Right cardiac atrium (tissue), 5 donors: ENCODE data around the gene UBE2F. TPM values are rescaled to one million over a fixed set of nuclear protein-coding genes. Genes with fewer than 3 reads are reported as not detected.
"Not testable (repeated sequence)": the region's sequence is repeated elsewhere in the genome, so short reads cannot be mapped to it uniquely, and the experiment has no call there.

Experiments used
- ATAC-seq, 2 donors: fragments of 200-7000 bp; cut with Tn5 transposase; one replicate each; pipeline versions ENCODE4 v1.8.0 to v1.9.1; 2020; ENCODE audit warnings: moderate library complexity in 2 of 2, mild to moderate bottlenecking in 1 of 2
- DNase-seq, 3 donors: peaks; one replicate each; pipeline ENCODE4 v3.0.0-alpha.2; 2020
- H3K27ac ChIP-seq: one replicate; pipeline ENCODE4 v1.5.1; 2013; ENCODE audit warnings: mild to moderate bottlenecking, low read length, control low read depth, moderate library complexity
- H3K27me3 ChIP-seq: one replicate; pipeline ENCODE4 v1.6.1; 2013; ENCODE audit not compliant: control insufficient read depth, insufficient read depth
- H3K4me1 ChIP-seq: one replicate; pipeline ENCODE4 v1.6.1; 2013; ENCODE audit warnings: low read length; ENCODE audit not compliant: control insufficient read depth, insufficient read depth
- H3K4me3 ChIP-seq: one replicate; pipeline ENCODE4 v1.5.1; 2013; ENCODE audit warnings: low read length, control low read depth
- H3K9me3 ChIP-seq: one replicate; pipeline ENCODE4 v1.6.1; 2013; ENCODE audit warnings: low read length; ENCODE audit not compliant: control insufficient read depth
- WGBS: extraction: QIAGEN DNeasy Blood & Tissue Kit; methylation state at CpG from one replicate; pipeline ENCODE4 v1.1.7; 2013; 5-methylcytosine and 5-hydroxymethylcytosine counted together
- intact Hi-C, 4 donors: fragments of 100-400 bp; cut with DNase I; formaldehyde crosslinking; loops; one replicate each; pipeline versions ENCODE4 v1.11.0 to v1.14.0; 2022 to 2023
- polyA plus RNA-seq: library from polyadenylated mRNA; stranded (reverse); fragments of 200-250 nt; gene quantifications from one replicate; pipeline ENCODE4 v1.2.3, GENCODE V29; 2013
- total RNA-seq, 4 donors: library from RNA; stranded (reverse); fragmentation: NEBNext Ultra II Directional; extraction: Animal tissue kit (Norgen Biotek cat#: 25700); gene quantifications; one replicate each; pipeline ENCODE4 v1.2.1, GENCODE V29; 2021
- donor health status: healthy with polysubstance abuse.
- donor health status: DM: no; HTN: yes; CAD: no.
- donor health status: DM: no; HTN: no; CAD: no.
- donor health status: DM: no; HTN: yes; CAD: no; lungs with severe emphysema.
- donor health status: DM: yes; HTN: yes; CAD: no.

Gene UBE2F
- total and polyA plus RNA-seq, 5 donors: 95.9 to 118 (median 106) TPM

- Histone ChIP-seq H3K27me3 (no peaks in the 10 kb centered on the region), H3K9me3 (no peaks in the 10 kb centered on the region), H3K27ac (no peak overlapping the region), H3K4me3 (no peak overlapping the region), H3K4me1 (no peaks in the 10 kb centered on the region)
- DNase-seq (no peak), ATAC-seq (no peak)
- intact Hi-C loops: loop anchor here in 1 of 4 donors (5.0 kb wide), 1 partner anchor 97 kb away; the partner anchor contains the start of gene UBE2F
- 89% methylated on average over 7 of the region's 7 CpGs for WGBS
These were observed 97.6 kb downstream of the UBE2F start for GRCh38 chr2:238064376-238064775.

DNA sequence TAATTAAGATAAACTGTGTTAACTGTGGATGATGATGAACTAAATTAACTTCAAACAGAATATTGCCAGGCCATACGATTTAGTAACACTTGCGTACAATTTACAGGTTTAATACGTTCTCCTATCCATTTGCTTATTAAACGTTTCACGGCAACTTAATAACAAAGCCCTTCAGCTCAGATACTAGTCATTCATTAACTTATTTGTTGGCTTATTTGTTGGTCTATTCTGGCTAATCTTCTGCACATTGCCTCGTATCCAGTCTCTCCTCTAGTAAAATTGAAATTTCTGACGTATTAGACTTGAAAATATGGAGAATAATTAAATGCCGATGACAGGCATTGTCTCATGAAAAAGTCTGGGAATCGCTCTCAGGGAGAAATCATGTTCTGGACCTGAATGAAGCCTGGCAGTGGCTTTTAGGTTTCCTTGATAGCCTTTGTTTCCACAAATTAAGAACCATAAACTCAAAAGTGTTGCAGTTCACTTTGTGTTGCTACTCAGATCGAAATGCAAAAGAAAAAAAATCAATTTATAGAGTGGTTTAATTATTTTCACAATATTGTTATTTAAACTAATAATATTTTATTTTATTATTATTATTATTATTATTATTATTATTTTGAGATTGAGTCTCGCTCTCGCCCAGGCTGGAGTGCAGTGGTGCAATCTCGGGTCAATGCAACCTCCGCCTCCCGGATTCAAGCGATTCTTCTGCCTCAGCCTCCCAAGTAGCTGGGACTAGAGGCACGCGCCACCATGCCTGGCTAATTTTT is 98.4 kb downstream of the UBE2F start:
- no peak overlapping the region for H3K4me3 ChIP-seq
- no peak overlapping the region for H3K27ac ChIP-seq
- no peaks in the 10 kb centered on the region for H3K9me3 ChIP-seq
- DNase-seq: no peak
- H3K4me1 ChIP-seq: no peaks in the 10 kb centered on the region
- ATAC-seq: no peak
- H3K27me3 ChIP-seq: no peaks in the 10 kb centered on the region
- intact Hi-C loops: no loop called here
- WGBS: 86% methylated on average over 18 of the region's 18 CpGs

- no peaks in the 10 kb centered on the region for H3K27me3 ChIP-seq
- H3K9me3 ChIP-seq: no peaks in the 10 kb centered on the region
- intact Hi-C loops: no loop called here
- DNase-seq: no peak
- no peak overlapping the region for H3K4me3 ChIP-seq
- ATAC-seq: no peak
- WGBS: 87% methylated on average over 9 of the region's 9 CpGs
- no peak overlapping the region for H3K27ac ChIP-seq
- H3K4me1 ChIP-seq: no peaks in the 10 kb centered on the region
These were observed 99.4 kb downstream of the UBE2F start for GRCh38 chr2:238066218-238066617.

GRCh38 chr2:238066718-238067117 is 99.9 kb downstream of the UBE2F start:
- H3K27ac ChIP-seq, H3K4me1 ChIP-seq, ATAC-seq, H3K4me3 ChIP-seq, H3K27me3 ChIP-seq, DNase-seq, H3K9me3 ChIP-seq, intact Hi-C loops: not testable (repeated sequence)
- WGBS: 96% methylated on average over 7 of the region's 7 CpGs

DNA sequence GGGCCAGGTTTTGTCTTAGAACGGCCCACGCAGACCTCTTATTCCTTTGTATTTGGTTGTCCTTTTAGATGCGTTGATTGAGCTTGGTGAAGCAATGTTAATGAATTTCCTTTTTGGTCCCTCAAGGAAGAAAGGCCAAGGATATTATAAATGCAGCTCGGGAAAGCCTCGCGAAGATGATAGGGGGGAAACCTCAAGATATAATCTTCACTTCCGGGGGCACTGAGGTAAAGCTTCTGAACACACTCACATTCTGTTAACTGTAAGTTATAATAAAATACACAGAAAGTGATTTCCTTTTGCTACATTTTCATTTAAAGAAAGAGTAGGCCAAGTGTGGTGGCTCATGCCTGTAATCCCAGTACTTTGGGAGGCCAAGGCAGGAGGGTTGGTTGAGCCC is 101.1 kb downstream of the UBE2F start:
- intact Hi-C loops: no loop called here
- Histone ChIP-seq H3K9me3 (no peaks in the 10 kb centered on the region), H3K27me3 (no peaks in the 10 kb centered on the region), H3K4me1 (no peaks in the 10 kb centered on the region), H3K27ac (no peak overlapping the region), H3K4me3 (no peak overlapping the region)
- WGBS: 93% methylated on average over 7 of the region's 7 CpGs
- ATAC-seq (no peak), DNase-seq (no peak)

DNA sequence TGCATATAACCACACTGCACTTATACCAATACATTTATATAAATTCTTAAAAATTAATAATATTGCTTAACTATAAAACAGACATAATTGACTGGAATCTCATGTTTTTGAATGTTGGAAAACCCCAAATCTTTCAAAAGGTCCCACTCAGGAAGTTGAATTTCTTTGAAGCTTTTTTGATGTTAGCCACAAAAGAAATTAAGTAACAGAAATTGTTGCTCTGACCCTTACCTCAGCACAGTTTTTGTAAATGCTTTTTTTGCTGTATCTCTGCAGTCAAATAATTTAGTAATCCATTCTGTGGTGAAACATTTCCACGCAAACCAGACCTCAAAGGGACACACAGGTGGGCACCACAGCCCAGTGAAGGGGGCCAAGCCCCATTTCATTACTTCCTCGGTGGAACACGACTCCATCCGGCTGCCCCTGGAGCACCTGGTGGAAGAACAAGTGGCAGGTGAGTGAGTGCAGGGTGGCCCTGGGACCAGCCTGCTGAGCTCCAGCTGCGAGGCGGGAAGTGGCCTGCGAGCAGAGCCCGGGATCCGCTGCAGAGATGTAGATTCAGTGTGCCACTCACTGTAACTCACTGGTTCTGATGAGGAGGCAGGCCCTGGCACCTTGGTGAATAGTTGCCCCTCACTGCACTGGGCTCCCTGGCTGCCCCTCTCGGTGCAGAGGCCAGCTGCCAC is 102.4 kb downstream of the UBE2F start:
- WGBS: 96% methylated on average over 10 of the region's 10 CpGs
- Histone ChIP-seq H3K27ac (no peak overlapping the region), H3K9me3 (no peaks in the 10 kb centered on the region), H3K4me3 (no peak overlapping the region), H3K4me1 (no peaks in the 10 kb centered on the region), H3K27me3 (no peaks in the 10 kb centered on the region)
- no peak for DNase-seq
- intact Hi-C loops: no loop called here
- ATAC-seq: no peak

- DNase-seq (no peak), ATAC-seq (no peak)
- Histone ChIP-seq H3K4me1 (no peaks in the 10 kb centered on the region), H3K27me3 (no peaks in the 10 kb centered on the region), H3K9me3 (no peaks in the 10 kb centered on the region), H3K4me3 (no peak overlapping the region), H3K27ac (no peak overlapping the region)
- 95% methylated on average over 9 of the region's 9 CpGs for WGBS
- intact Hi-C loops: no loop called here
These were observed 103.1 kb downstream of the UBE2F start for GRCh38 chr2:238069877-238070276.

- no peak for DNase-seq
- Histone ChIP-seq H3K4me1 (no peaks in the 10 kb centered on the region), H3K27me3 (no peaks in the 10 kb centered on the region), H3K27ac (no peak overlapping the region), H3K4me3 (no peak overlapping the region), H3K9me3 (no peaks in the 10 kb centered on the region)
- intact Hi-C loops: no loop called here
- no peak for ATAC-seq
These were observed 108.6 kb downstream of the UBE2F start for GRCh38 chr2:238075397-238075796.

DNA sequence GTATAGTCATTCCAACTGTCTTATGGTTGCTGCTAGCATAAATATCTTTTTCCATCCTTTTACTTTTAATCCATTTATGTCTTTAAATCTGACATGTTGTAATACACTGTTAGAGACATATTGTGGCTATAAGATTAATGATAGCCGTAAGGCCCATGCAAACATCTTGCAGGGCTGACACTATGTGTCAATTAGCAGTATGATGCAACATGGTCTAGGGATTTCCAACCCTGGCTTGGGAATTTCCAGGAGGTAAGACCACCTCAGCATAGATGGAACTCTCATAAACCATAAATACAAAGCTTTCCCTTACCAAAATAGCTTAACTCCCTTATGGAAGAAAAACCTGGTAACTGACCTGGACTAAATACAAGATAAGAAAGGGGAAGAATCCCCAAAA is 110.5 kb downstream of the UBE2F start:
- no peaks in the 10 kb centered on the region for H3K27me3 ChIP-seq
- 97% methylated on average over 1 of the region's 1 CpG for WGBS
- no peak for ATAC-seq
- H3K4me3 ChIP-seq: no peak overlapping the region
- no peaks in the 10 kb centered on the region for H3K4me1 ChIP-seq
- no peak for DNase-seq
- H3K27ac ChIP-seq: no peak overlapping the region
- intact Hi-C loops: no loop called here
- H3K9me3 ChIP-seq: no peaks in the 10 kb centered on the region

DNA sequence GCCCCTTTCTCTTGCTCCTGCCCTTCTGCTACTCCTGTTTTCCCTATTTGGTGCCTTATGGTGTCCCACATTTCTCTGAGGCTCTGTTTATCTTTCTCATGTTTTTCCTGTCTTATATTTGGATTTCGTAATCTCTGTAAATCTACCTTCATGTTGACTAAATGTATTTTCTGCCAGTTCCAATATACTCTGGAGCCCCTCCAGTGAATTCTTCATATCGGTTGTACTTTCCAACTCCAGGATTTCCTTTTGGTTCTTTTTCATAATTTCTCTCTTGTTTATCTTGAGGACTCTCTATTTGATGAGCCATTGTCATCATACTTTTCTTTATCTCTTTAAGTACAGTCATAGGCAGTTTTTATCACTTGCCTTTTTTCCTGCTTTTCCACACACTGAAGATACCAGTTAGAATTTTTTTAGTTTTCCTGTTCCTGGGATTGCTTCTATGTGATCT is 113.1 kb downstream of the UBE2F start:
- no peak for DNase-seq
- no peaks in the 10 kb centered on the region for H3K9me3 ChIP-seq
- H3K4me1 ChIP-seq: no peaks in the 10 kb centered on the region
- WGBS: 88% methylated on average over 2 of the region's 2 CpGs
- no peak overlapping the region for H3K27ac ChIP-seq
- no peak overlapping the region for H3K4me3 ChIP-seq
- intact Hi-C loops: no loop called here
- no peak for ATAC-seq
- no peaks in the 10 kb centered on the region for H3K27me3 ChIP-seq

- H3K27me3 ChIP-seq: no peaks in the 10 kb centered on the region
- intact Hi-C loops: no loop called here
- H3K4me3 ChIP-seq: no peak overlapping the region
- no peaks in the 10 kb centered on the region for H3K4me1 ChIP-seq
- no peak for DNase-seq
- no peak for ATAC-seq
- 98% methylated on average over 15 of the region's 15 CpGs for WGBS
- no peak overlapping the region for H3K27ac ChIP-seq
- no peaks in the 10 kb centered on the region for H3K9me3 ChIP-seq
These were observed 113.7 kb downstream of the UBE2F start for GRCh38 chr2:238080518-238080917.
